ENCODE results near the gene MYL7. TPM values are rescaled to one million over a fixed set of nuclear protein-coding genes. Genes with fewer than 3 reads are reported as not detected.

Gene MYL7
- total RNA-seq, 1 donor from 2014 or later, result 7.6 TPM

DNA sequence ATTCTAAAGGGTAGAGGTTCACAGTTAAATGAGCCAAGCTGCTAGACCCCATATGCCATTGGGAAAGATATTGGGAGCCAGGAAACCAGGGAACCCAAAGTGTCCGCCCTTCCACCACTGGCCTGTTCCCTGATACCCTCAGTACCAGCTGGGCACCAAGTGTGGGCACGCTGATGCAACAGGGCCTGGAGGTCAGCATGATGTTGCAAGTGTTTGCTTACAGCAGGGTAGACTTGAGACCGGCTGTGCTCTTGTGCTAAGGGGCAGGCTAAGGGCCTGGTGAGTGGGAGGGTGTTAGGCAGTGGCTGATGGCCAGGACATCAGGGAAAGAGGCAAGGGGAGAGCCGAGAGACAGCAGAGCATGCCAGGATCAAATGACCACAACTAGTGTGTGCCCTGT is 21.0 kb upstream of the MYL7 start:
- DNase-seq, result no peak
- H3K27ac Mint-ChIP-seq (ENCODE audit: unreplicated experiment), result no peak overlapping the region
- no peak overlapping the region for H3K4me3 Mint-ChIP-seq (ENCODE audit: unreplicated experiment)
- peaks cover 10% of the 10 kb centered on the region for H3K36me3 Mint-ChIP-seq (ENCODE audit: unreplicated experiment)
- H3K9me3 Mint-ChIP-seq (ENCODE audit: unreplicated experiment), result peaks cover 3% of the 10 kb centered on the region
- H3K4me1 Mint-ChIP-seq (ENCODE audit: low read depth, unreplicated experiment), result peaks cover 8% of the 10 kb centered on the region
- TF ChIP-seq, protein P1, sequence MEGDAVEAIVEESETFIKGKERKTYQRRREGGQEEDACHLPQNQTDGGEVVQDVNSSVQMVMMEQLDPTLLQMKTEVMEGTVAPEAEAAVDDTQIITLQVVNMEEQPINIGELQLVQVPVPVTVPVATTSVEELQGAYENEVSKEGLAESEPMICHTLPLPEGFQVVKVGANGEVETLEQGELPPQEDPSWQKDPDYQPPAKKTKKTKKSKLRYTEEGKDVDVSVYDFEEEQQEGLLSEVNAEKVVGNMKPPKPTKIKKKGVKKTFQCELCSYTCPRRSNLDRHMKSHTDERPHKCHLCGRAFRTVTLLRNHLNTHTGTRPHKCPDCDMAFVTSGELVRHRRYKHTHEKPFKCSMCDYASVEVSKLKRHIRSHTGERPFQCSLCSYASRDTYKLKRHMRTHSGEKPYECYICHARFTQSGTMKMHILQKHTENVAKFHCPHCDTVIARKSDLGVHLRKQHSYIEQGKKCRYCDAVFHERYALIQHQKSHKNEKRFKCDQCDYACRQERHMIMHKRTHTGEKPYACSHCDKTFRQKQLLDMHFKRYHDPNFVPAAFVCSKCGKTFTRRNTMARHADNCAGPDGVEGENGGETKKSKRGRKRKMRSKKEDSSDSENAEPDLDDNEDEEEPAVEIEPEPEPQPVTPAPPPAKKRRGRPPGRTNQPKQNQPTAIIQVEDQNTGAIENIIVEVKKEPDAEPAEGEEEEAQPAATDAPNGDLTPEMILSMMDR (IDR thresholded peaks at IDR 0.05; ENCODE audit: partially characterized antibody, unreplicated experiment), result no peak
- peaks cover 3% of the 10 kb centered on the region for H3K27me3 Mint-ChIP-seq (ENCODE audit: unreplicated experiment)

DNA sequence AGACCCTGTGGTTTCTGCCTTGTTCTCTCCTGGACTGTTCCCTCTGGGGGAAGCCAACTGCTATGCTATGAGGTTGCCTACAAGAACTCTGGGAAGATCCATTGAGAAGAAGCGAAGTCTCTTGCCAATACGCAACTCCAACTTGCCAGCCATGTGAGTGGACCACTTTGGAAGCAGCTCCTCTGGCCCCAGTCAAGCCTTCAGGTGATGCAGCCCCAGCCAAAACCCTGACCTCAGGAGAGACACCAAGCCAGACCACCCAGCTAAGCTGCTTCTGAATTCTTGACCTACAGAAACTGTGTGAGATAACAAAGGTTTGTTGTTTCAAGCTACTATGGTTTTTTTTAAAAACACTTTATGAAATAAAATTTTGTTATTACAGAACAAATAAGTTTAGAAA is 20.2 kb upstream of the MYL7 start:
- no peak for DNase-seq
- H3K4me3 Mint-ChIP-seq (ENCODE audit: unreplicated experiment), result no peak overlapping the region
- TF ChIP-seq, protein P1 (IDR thresholded peaks at IDR 0.05; ENCODE audit: partially characterized antibody, unreplicated experiment), result no peak
- peaks cover 3% of the 10 kb centered on the region for H3K9me3 Mint-ChIP-seq (ENCODE audit: unreplicated experiment)
- peaks cover 11% of the 10 kb centered on the region for H3K4me1 Mint-ChIP-seq (ENCODE audit: low read depth, unreplicated experiment)
- no peak overlapping the region for H3K27ac Mint-ChIP-seq (ENCODE audit: unreplicated experiment)
- H3K27me3 Mint-ChIP-seq (ENCODE audit: unreplicated experiment), result peaks cover 3% of the 10 kb centered on the region
- peaks cover 10% of the 10 kb centered on the region for H3K36me3 Mint-ChIP-seq (ENCODE audit: unreplicated experiment)

DNA sequence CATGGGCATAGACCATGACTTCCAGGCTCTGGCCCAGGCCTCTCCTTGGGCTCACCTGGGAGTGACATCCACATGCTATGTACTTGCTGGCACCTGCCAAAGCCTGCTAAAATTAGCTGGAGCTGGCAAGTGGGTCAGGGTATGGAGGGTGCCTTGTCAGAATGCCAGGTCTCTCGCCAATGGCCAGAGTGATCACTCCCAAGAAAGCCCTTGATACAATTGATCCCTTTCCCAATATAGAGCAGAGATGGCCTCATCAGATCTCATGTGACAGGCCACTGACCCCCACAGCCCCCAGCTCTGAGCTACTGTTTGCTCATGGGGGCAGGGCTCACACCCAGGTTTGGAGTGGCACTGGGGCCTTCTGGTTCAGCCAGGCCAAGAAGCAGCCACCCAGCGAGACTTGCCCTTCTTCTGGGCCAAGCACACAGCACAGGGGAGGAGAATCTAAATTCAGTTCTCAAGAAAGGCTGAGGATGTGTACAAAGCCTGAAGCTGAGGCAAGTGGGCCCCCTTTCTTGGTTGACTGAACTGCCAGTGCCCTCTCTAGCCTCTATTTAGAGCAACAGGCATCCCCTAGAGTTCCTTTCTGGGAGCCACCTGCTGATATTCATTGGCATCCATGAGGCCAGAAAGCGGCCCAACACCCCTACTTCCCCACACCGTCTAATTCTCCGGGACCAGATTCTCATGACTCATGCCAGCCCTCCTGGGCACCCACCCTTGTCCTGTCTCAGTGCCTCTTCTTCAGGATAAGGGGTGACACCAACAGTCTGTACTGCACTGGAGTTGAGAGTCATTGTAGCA is 18.9 kb upstream of the MYL7 start:
- no peak for DNase-seq
- peaks cover 3% of the 10 kb centered on the region for H3K27me3 Mint-ChIP-seq (ENCODE audit: unreplicated experiment)
- H3K9me3 Mint-ChIP-seq (ENCODE audit: unreplicated experiment), result peaks cover 6% of the 10 kb centered on the region
- H3K4me3 Mint-ChIP-seq (ENCODE audit: unreplicated experiment), result no peak overlapping the region
- H3K4me1 Mint-ChIP-seq (ENCODE audit: low read depth, unreplicated experiment), result peaks cover 15% of the 10 kb centered on the region
- TF ChIP-seq, protein P1 (IDR thresholded peaks at IDR 0.05; ENCODE audit: partially characterized antibody, unreplicated experiment), result no peak
- peaks cover 10% of the 10 kb centered on the region for H3K36me3 Mint-ChIP-seq (ENCODE audit: unreplicated experiment)
- H3K27ac Mint-ChIP-seq (ENCODE audit: unreplicated experiment), result no peak overlapping the region

DNA sequence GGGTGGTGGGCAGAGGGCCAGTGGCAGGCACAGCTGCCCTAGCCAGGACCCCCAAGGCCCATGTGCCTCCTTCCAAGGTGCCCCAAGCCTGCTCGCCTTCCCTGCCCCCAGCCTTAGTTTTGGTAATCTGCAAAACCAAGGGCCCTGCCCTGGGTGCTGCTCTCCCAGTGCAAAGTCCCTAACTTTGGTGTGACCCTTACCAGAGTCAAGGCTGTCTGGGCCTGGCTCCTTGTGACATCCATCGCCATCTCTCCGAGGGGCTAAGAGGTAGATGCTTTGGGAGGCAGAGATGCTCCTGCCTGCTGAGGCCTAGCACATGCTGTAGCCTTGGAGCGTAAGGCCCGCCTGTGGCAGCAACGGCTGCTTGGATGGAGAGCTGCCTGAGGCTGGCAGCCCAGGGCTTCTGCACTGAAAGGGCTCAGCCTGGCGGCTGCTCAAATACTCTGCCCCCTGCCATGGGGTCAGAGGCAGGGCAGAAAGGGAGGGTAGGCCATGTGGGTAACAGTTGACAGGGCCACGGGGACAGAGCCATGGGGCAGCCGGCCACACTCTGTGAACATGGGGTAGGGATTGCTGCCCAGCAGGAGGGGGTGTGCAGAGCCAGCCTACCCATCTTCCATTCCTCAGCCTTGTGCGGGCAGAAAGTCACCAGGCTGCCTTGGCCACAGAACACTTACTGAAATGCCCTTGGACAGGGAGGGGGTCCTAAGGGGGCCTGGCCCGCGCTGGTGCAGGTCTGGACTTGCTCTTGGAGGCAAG is 17.9 kb upstream of the MYL7 start:
- TF ChIP-seq, protein P1 (IDR thresholded peaks at IDR 0.05; ENCODE audit: partially characterized antibody, unreplicated experiment), result no peak
- peaks cover 15% of the 10 kb centered on the region for H3K4me1 Mint-ChIP-seq (ENCODE audit: low read depth, unreplicated experiment)
- peaks cover 8% of the 10 kb centered on the region for H3K9me3 Mint-ChIP-seq (ENCODE audit: unreplicated experiment)
- H3K4me3 Mint-ChIP-seq (ENCODE audit: unreplicated experiment), result no peak overlapping the region
- peaks cover 2% of the 10 kb centered on the region for H3K36me3 Mint-ChIP-seq (ENCODE audit: unreplicated experiment)
- DNase-seq, result no peak
- H3K27ac Mint-ChIP-seq (ENCODE audit: unreplicated experiment), result no peak overlapping the region
- peaks cover 3% of the 10 kb centered on the region for H3K27me3 Mint-ChIP-seq (ENCODE audit: unreplicated experiment)

All from glutamatergic neuron (in vitro differentiated cells).